GM19438 (cell line): ENCODE measurements around the gene PPP1R12B.
"Not testable (repeated sequence)": the region's sequence is repeated elsewhere in the genome, so short reads cannot be mapped to it uniquely, and the experiment has no call there.

Experiments
- ATAC-seq: cut with Tn5 transposase; IDR thresholded peaks from one replicate; pipeline ENCODE4 v1.9.1; 2021; ENCODE audit warnings: low read depth; ENCODE audit not compliant: unreplicated experiment

The PPP1R12B gene

GRCh38 chr1:202434059-202434458 lies 85.6 kb downstream of the PPP1R12B start:
- ATAC-seq = no peak

GRCh38 chr1:202438393-202439174 lies 90.1 kb downstream of the PPP1R12B start:
- no peak for ATAC-seq

- ATAC-seq = no peak
Observed at GRCh38 chr1:202439308-202439707, 90.8 kb downstream of the PPP1R12B start.

GRCh38 chr1:202448140-202448539 lies 99.6 kb downstream of the PPP1R12B start:
- not testable (repeated sequence) for ATAC-seq

GRCh38 chr1:202451641-202452040 lies 103.1 kb downstream of the PPP1R12B start:
- not testable (repeated sequence) for ATAC-seq

GRCh38 chr1:202452508-202452907 lies 104.0 kb downstream of the PPP1R12B start:
- ATAC-seq = no peak

GRCh38 chr1:202456372-202457169 lies 108.1 kb downstream of the PPP1R12B start:
- not testable (repeated sequence) for ATAC-seq

GRCh38 chr1:202458651-202459050 lies 110.2 kb downstream of the PPP1R12B start:
- not testable (repeated sequence) for ATAC-seq

GRCh38 chr1:202459470-202460142 lies 111.1 kb downstream of the PPP1R12B start:
- not testable (repeated sequence) for ATAC-seq

GRCh38 chr1:202460143-202460495 lies 111.6 kb downstream of the PPP1R12B start:
- not testable (repeated sequence) for ATAC-seq

- ATAC-seq = no peak
Observed at GRCh38 chr1:202462342-202463076, 114.0 kb downstream of the PPP1R12B start.

- not testable (repeated sequence) for ATAC-seq
Observed at GRCh38 chr1:202464153-202464742, 115.7 kb downstream of the PPP1R12B start.

- ATAC-seq = not testable (repeated sequence)
Observed at GRCh38 chr1:202465644-202466270, 117.3 kb downstream of the PPP1R12B start.

- ATAC-seq = not testable (repeated sequence)
Observed at GRCh38 chr1:202466339-202466738, 117.8 kb downstream of the PPP1R12B start.

- not testable (repeated sequence) for ATAC-seq
Observed at GRCh38 chr1:202467381-202467780, 118.9 kb downstream of the PPP1R12B start.

GRCh38 chr1:202468695-202469094 lies 120.2 kb downstream of the PPP1R12B start:
- not testable (repeated sequence) for ATAC-seq

- not testable (repeated sequence) for ATAC-seq
Observed at GRCh38 chr1:202469123-202469522, 120.6 kb downstream of the PPP1R12B start.

GRCh38 chr1:202471246-202471645 lies 122.7 kb downstream of the PPP1R12B start:
- no peak for ATAC-seq

- ATAC-seq = not testable (repeated sequence)
Observed at GRCh38 chr1:202472347-202473124, 124.0 kb downstream of the PPP1R12B start.
